Stimulated activated CD8-positive, alpha-beta memory T cell treated with anti-CD3 and anti-CD28 coated beads, Interleukin-12 subunit alpha, Interleukin-12 subunit beta, amount 100 ng/mL, for 24 hours (primary cell): ENCODE measurements around the gene SLU7.

ENCODE experiments used
- DNase-seq: peaks from one replicate; pipeline ENCODE4 v3.0.0-alpha.2; 2020; ENCODE audit errors: extremely low read depth

SLU7 gene

GRCh38 chr5:160367261-160367660, 51.6 kb downstream of the SLU7 start:
- no peak for DNase-seq

GRCh38 chr5:160366230-160366629, 52.7 kb downstream of the SLU7 start:
- DNase-seq: no peak

GRCh38 chr5:160363660-160364395, 55.1 kb downstream of the SLU7 start:
- no peak for DNase-seq

GRCh38 chr5:160363211-160363610, 55.7 kb downstream of the SLU7 start:
- DNase-seq: no peak

GRCh38 chr5:160361624-160362228, 57.2 kb downstream of the SLU7 start:
- no peak for DNase-seq

GRCh38 chr5:160360310-160360709, 58.6 kb downstream of the SLU7 start:
- DNase-seq: no peak

GRCh38 chr5:160359816-160360215, 59.1 kb downstream of the SLU7 start:
- no peak for DNase-seq

GRCh38 chr5:160359242-160359641, 59.6 kb downstream of the SLU7 start:
- DNase-seq: no peak

- no peak for DNase-seq
Observed at GRCh38 chr5:160357861-160358411, 60.9 kb downstream of the SLU7 start.

- DNase-seq: no peak
Observed at GRCh38 chr5:160357394-160357793, 61.5 kb downstream of the SLU7 start.

GRCh38 chr5:160356550-160357347, 62.1 kb downstream of the SLU7 start:
- no peak for DNase-seq

GRCh38 chr5:160354666-160355065, 64.2 kb downstream of the SLU7 start:
- DNase-seq: no peak

- DNase-seq: no peak
Observed at GRCh38 chr5:160353379-160353778, 65.5 kb downstream of the SLU7 start.

GRCh38 chr5:160352308-160352707, 66.6 kb downstream of the SLU7 start:
- DNase-seq: no peak
